Glutamatergic neuron (in vitro differentiated cells): Measurements from ENCODE around the gene BRD1. TPM values are rescaled to one million over a fixed set of nuclear protein-coding genes. Genes with fewer than 3 reads are reported as not detected.

Experiments
- DNase-seq: peaks from one replicate; pipeline ENCODE4 v3.0.0; 2022
- H3K27ac Mint-ChIP-seq: one replicate; pipeline ENCODE4 v1.8.0; 2020; ENCODE audit warnings: mild to moderate bottlenecking, mixed read lengths, inconsistent platforms; ENCODE audit not compliant: unreplicated experiment
- H3K27me3 Mint-ChIP-seq: one replicate; pipeline ENCODE4 v1.8.0; 2020; ENCODE audit warnings: mild to moderate bottlenecking, moderate library complexity, mixed read lengths, inconsistent platforms; ENCODE audit not compliant: unreplicated experiment
- H3K36me3 Mint-ChIP-seq: one replicate; pipeline ENCODE4 v1.8.0; 2020; ENCODE audit warnings: mild to moderate bottlenecking, mixed read lengths, inconsistent platforms; ENCODE audit not compliant: unreplicated experiment
- H3K4me1 Mint-ChIP-seq: one replicate; pipeline ENCODE4 v1.8.0; 2020; ENCODE audit warnings: mild to moderate bottlenecking, low read depth, mixed read lengths, inconsistent platforms; ENCODE audit not compliant: unreplicated experiment
- H3K4me3 Mint-ChIP-seq: one replicate; pipeline ENCODE4 v1.8.0; 2020; ENCODE audit warnings: mild to moderate bottlenecking, mixed read lengths, inconsistent platforms; ENCODE audit not compliant: unreplicated experiment
- H3K9me3 Mint-ChIP-seq: one replicate; pipeline ENCODE4 v1.8.0; 2020; ENCODE audit warnings: mild to moderate bottlenecking, moderate library complexity, mixed read lengths, inconsistent platforms; ENCODE audit not compliant: unreplicated experiment
- total RNA-seq: library from RNA; stranded (reverse); fragmentation: NEBNext Ultra II Directional; extraction: Animal tissue kit (Norgen Biotek cat#: 25700); gene quantifications from one replicate; pipeline ENCODE4 v1.2.1, GENCODE V29; 2021; ENCODE audit not compliant: unreplicated experiment
- TF ChIP-seq, protein P1 (sequence below): fragments of 200-600 bp; sonication (generic); IDR thresholded peaks from one replicate; pipeline ENCODE4 v1.5.0; 2021; ENCODE audit not compliant: partially characterized antibody, unreplicated experiment

Gene BRD1
- total RNA-seq, 1 donor from 2014 or later: 73.7 TPM

DNA sequence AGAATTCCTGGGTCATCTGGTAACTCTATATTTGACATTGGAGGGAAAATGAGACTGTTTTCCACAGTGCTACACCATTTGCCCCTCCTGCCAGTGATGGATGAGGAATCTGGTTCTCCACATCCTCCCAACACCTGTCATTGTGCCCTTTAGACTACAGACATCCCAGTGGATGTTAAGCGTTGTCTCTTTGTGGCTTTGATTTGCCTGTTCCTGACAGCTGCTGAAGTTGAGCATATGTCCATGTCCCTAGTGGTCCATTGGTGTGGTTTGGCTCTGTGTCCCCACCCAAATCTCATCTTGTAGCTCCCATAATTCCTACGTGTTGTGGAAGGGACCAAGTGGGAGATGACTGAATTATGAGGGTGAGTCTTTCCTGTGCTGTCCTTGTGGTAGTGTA lies 88.5 kb downstream of the BRD1 start:
- H3K27me3 Mint-ChIP-seq: peaks cover 7% of the 10 kb centered on the region
- H3K9me3 Mint-ChIP-seq: peaks cover 24% of the 10 kb centered on the region
- H3K27ac Mint-ChIP-seq: no peak overlapping the region
- H3K36me3 Mint-ChIP-seq: peaks cover 11% of the 10 kb centered on the region
- no peaks in the 10 kb centered on the region for H3K4me1 Mint-ChIP-seq
- no peak for DNase-seq
- no peak overlapping the region for H3K4me3 Mint-ChIP-seq
- TF ChIP-seq, protein P1, sequence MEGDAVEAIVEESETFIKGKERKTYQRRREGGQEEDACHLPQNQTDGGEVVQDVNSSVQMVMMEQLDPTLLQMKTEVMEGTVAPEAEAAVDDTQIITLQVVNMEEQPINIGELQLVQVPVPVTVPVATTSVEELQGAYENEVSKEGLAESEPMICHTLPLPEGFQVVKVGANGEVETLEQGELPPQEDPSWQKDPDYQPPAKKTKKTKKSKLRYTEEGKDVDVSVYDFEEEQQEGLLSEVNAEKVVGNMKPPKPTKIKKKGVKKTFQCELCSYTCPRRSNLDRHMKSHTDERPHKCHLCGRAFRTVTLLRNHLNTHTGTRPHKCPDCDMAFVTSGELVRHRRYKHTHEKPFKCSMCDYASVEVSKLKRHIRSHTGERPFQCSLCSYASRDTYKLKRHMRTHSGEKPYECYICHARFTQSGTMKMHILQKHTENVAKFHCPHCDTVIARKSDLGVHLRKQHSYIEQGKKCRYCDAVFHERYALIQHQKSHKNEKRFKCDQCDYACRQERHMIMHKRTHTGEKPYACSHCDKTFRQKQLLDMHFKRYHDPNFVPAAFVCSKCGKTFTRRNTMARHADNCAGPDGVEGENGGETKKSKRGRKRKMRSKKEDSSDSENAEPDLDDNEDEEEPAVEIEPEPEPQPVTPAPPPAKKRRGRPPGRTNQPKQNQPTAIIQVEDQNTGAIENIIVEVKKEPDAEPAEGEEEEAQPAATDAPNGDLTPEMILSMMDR: no peak

DNA sequence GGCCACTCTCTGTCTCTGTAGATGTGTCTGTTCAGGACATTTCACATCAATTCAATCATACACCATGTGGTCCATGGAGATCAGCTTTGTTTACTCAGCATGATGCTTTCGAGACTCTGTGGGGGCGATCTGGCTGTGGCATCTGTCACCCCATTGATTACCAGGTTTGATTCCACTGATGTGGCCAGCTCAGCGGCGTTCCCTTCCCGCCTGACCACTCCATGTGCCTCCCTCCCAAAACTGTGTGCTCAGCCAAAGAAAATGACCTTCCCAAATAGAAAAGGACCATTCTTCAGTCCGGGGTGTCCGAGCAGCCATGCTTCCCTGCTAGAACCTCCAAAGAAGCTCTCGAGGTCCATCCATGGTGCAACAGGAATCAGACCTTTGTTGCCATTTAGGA lies 89.1 kb downstream of the BRD1 start:
- no peaks in the 10 kb centered on the region for H3K4me1 Mint-ChIP-seq
- peaks cover 24% of the 10 kb centered on the region for H3K9me3 Mint-ChIP-seq
- peaks cover 12% of the 10 kb centered on the region for H3K36me3 Mint-ChIP-seq
- H3K27ac Mint-ChIP-seq: no peak overlapping the region
- peaks cover 8% of the 10 kb centered on the region for H3K27me3 Mint-ChIP-seq
- DNase-seq: no peak
- TF ChIP-seq, protein P1: no peak
- no peak overlapping the region for H3K4me3 Mint-ChIP-seq

DNA sequence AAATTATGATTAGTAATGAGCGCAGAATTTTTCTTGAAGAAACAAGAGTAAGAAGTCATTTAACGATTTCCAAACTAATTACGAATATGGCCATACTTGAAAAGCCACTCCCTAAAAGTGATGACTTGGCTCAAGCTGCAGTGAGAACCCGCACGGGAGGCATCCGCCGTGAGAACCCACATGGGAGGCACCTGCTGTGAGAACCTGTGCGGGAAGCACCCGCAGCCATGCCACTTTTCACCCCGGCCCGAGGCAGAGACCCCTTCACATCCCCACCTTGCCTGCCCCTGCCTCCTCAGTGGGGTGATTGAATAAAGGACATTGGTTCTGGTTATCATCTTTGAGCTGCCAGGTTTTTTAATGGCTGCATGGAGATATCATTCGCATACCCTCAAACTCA lies 89.7 kb downstream of the BRD1 start:
- peaks cover 17% of the 10 kb centered on the region for H3K36me3 Mint-ChIP-seq
- peaks cover 27% of the 10 kb centered on the region for H3K9me3 Mint-ChIP-seq
- DNase-seq: no peak
- TF ChIP-seq, protein P1: no peak
- H3K27me3 Mint-ChIP-seq: peaks cover 11% of the 10 kb centered on the region
- H3K4me3 Mint-ChIP-seq: no peak overlapping the region
- no peaks in the 10 kb centered on the region for H3K4me1 Mint-ChIP-seq
- no peak overlapping the region for H3K27ac Mint-ChIP-seq

DNA sequence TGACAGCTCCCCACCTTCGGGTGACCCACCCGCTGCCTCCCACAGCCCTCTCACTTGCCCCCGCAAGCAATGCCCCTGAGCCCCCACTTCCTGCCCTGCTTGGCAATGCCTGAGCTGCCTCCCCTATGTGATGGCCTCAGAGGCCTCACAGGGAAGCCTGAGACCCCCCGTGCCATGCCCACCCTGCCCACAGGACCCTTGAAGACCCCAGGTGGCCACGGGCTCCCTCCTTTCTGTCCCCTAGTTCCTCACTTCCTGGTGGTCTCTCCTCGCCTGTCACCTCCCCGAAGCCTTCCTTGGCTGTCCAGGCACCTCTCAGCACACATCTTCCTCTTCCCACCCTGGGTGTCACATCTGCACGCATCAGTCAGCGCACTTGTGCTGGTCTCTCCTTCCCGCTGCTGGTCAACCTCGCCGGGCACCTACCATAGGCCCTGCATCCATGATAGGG lies 90.5 kb downstream of the BRD1 start:
- TF ChIP-seq, protein P1: no peak
- Mint-ChIP-seq H3K27ac (no peak overlapping the region), H3K4me1 (no peaks in the 10 kb centered on the region), H3K9me3 (peaks cover 29% of the 10 kb centered on the region), H3K36me3 (peaks cover 18% of the 10 kb centered on the region), H3K27me3 (peaks cover 11% of the 10 kb centered on the region), H3K4me3 (no peak overlapping the region)
- no peak for DNase-seq

DNA sequence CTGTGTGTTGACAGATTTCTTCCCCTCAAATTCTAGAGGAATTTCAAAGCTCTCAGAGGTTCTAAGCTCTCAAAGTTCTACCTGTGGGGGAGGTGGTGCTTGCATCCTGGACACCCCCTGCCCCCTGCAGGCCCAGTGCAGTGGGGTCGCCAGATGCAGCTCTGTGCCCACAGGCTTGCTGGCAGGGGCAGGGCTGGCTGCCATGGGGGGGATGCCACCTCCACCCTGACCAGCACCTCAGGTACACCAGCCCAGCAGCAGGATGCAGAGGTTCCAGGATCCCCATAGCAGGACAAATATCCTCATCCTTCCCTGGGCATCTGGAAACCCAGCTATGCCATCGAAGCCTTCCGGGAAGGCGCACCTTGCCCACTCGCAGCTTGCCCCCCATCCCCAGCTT lies 91.1 kb downstream of the BRD1 start:
- Mint-ChIP-seq H3K4me1 (no peaks in the 10 kb centered on the region), H3K36me3 (peaks cover 18% of the 10 kb centered on the region), H3K27me3 (peaks cover 11% of the 10 kb centered on the region), H3K4me3 (no peak overlapping the region), H3K27ac (no peak overlapping the region), H3K9me3 (peaks cover 28% of the 10 kb centered on the region)
- no peak for DNase-seq
- TF ChIP-seq, protein P1: no peak
